HL-60 (cell line): ENCODE measurements around the gene ZFP57.

Experiments
- CTCF ChIP-seq: IDR thresholded peaks from one replicate; pipeline ENCODE4 v1.5.1; 2011; ENCODE audit warnings: low read length, control low read depth, inconsistent platforms; ENCODE audit not compliant: insufficient read depth
- GABPA ChIP-seq: IDR thresholded peaks from 2 replicates; pipeline ENCODE4 v1.6.1; 2012; ENCODE audit warnings: low read depth
- POLR2AphosphoS5 ChIP-seq: IDR thresholded peaks from 2 replicates; pipeline ENCODE4 v1.6.1; 2012; ENCODE audit warnings: low read depth
- REST ChIP-seq: IDR thresholded peaks from 2 replicates; pipeline ENCODE4 v1.6.1; 2012; ENCODE audit warnings: low read depth; ENCODE audit not compliant: insufficient replicate concordance
- SPI1 ChIP-seq: IDR thresholded peaks from 2 replicates; pipeline ENCODE4 v1.6.1; 2012; ENCODE audit warnings: low read depth, mild to moderate bottlenecking, borderline replicate concordance

GRCh38 chr6:29723262-29723665, 42.3 kb upstream of the ZFP57 start, which contains the start of gene HLA-F:
- no peak for TF ChIP-seq CTCF
- no peak for TF ChIP-seq GABPA
- no peak for TF ChIP-seq REST
- TF ChIP-seq POLR2AphosphoS5: no peak
- TF ChIP-seq SPI1: no peak
